CD14-positive monocyte (primary cell): Measurements from ENCODE around the gene WWTR1. TPM values are rescaled to one million over a fixed set of nuclear protein-coding genes. Genes with fewer than 3 reads are reported as not detected.

Experiments
- DNase-seq, 3 donors: peaks; one replicate each; pipeline ENCODE4 v3.0.0-alpha.2; 2011 to 2022
- H2AFZ ChIP-seq: 2 replicates; pipeline ENCODE4 v1.6.0; 2012; ENCODE audit warnings: mild to moderate bottlenecking, low read depth, low read length, inconsistent platforms; ENCODE audit not compliant: insufficient read depth, poor library complexity, severe bottlenecking
- H3K27ac ChIP-seq, 2 donors: 1 replicate in 1 of 2; 2 replicates in 1 of 2; pipeline ENCODE4 v1.5.1; 2012 to 2013; ENCODE audit warnings: low read length in 2 of 2, control low read depth in 1 of 2, inconsistent platforms in 1 of 2, low read depth in 1 of 2, mild to moderate bottlenecking in 1 of 2
- H3K27me3 ChIP-seq, 2 donors: one replicate each; pipeline versions ENCODE4 v1.6.0 to v1.6.1; 2011 to 2013; ENCODE audit warnings: low read length in 2 of 2; ENCODE audit not compliant: control insufficient read depth in 2 of 2, insufficient read depth in 2 of 2
- H3K36me3 ChIP-seq, 2 donors: replicated peaks in 1 of 2; 1 replicate in 1 of 2; 2 replicates in 1 of 2; pipeline versions ENCODE4 v1.5.1 to v1.6.1; 2012 to 2013; ENCODE audit warnings: low read length in 2 of 2, control low read depth in 1 of 2, inconsistent platforms in 1 of 2, mild to moderate bottlenecking in 1 of 2; ENCODE audit not compliant: insufficient read depth in 2 of 2, control insufficient read depth in 1 of 2
- H3K4me1 ChIP-seq, 2 donors: 1 replicate in 1 of 2; 2 replicates in 1 of 2; pipeline versions ENCODE4 v1.5.1 to v1.6.1; 2012 to 2013; ENCODE audit warnings: low read length in 2 of 2, control low read depth in 1 of 2, inconsistent platforms in 1 of 2, mild to moderate bottlenecking in 1 of 2, moderate library complexity in 1 of 2; ENCODE audit not compliant: insufficient read depth in 2 of 2, control insufficient read depth in 1 of 2
- H3K4me2 ChIP-seq: replicated peaks from 2 replicates; pipeline ENCODE3; 2012; ENCODE audit warnings: low read length, moderate library complexity, mild to moderate bottlenecking; ENCODE audit not compliant: poor library complexity, severe bottlenecking; ENCODE audit errors: extremely low read depth
- H3K4me3 ChIP-seq, 3 experiments: fragments of 200-600 bp in 1 of 3; sonication (generic) in 1 of 3; replicated peaks in 1 of 3; 1 replicate in 2 of 3; 2 replicates in 1 of 3; pipeline ENCODE4 v1.5.1; 2011 to 2013; ENCODE audit warnings: low read length in 3 of 3, mild to moderate bottlenecking in 3 of 3, control low read depth in 2 of 3, low read depth in 2 of 3, inconsistent platforms in 1 of 3, moderate library complexity in 1 of 3
- H3K79me2 ChIP-seq: 2 replicates; pipeline ENCODE4 v1.6.0; 2012; ENCODE audit warnings: mild to moderate bottlenecking, control low read depth, inconsistent platforms, low read length, moderate library complexity; ENCODE audit not compliant: insufficient read depth
- H3K9ac ChIP-seq: 2 replicates; pipeline ENCODE4 v1.6.0; 2017; ENCODE audit warnings: low read length, mild to moderate bottlenecking; ENCODE audit not compliant: insufficient read depth, poor library complexity, severe bottlenecking
- H3K9me3 ChIP-seq, 2 donors: replicated peaks in 1 of 2; 1 replicate in 1 of 2; 2 replicates in 1 of 2; pipeline versions ENCODE4 v1.5.1 to v1.6.1; 2012 to 2013; ENCODE audit warnings: low read length in 2 of 2, control low read depth in 1 of 2; ENCODE audit not compliant: control insufficient read depth in 1 of 2, insufficient read depth in 1 of 2
- H4K20me1 ChIP-seq: 2 replicates; pipeline ENCODE4 v1.6.0; 2012; ENCODE audit warnings: mild to moderate bottlenecking, low read length, control low read depth, moderate library complexity; ENCODE audit not compliant: insufficient read depth
- H3K27ac Mint-ChIP-seq, 7 donors: one replicate each; pipeline ENCODE4 v1.8.0; 2020; ENCODE audit warnings: mild to moderate bottlenecking in 7 of 7, mixed read lengths in 7 of 7, moderate library complexity in 6 of 7, inconsistent platforms in 2 of 7
- H3K27me3 Mint-ChIP-seq, 3 donors: one replicate each; pipeline ENCODE4 v1.8.0; 2021 to 2022; ENCODE audit warnings: low read depth in 3 of 3, mild to moderate bottlenecking in 3 of 3, mixed read lengths in 3 of 3, moderate library complexity in 3 of 3, inconsistent platforms in 1 of 3
- H3K36me3 Mint-ChIP-seq, 2 donors: one replicate each; pipeline ENCODE4 v1.8.0; 2020; ENCODE audit warnings: mixed read lengths in 2 of 2, inconsistent platforms in 1 of 2, mild to moderate bottlenecking in 1 of 2
- H3K4me1 Mint-ChIP-seq: one replicate; pipeline ENCODE4 v1.8.0; 2020; ENCODE audit warnings: mild to moderate bottlenecking, mixed read lengths
- H3K4me3 Mint-ChIP-seq, 2 donors: one replicate each; pipeline ENCODE4 v1.8.0; 2020; ENCODE audit warnings: mild to moderate bottlenecking in 2 of 2, mixed read lengths in 2 of 2, moderate library complexity in 1 of 2
- H3K9me3 Mint-ChIP-seq, 7 donors: one replicate each; pipeline ENCODE4 v1.8.0; 2020 to 2022; ENCODE audit warnings: mixed read lengths in 7 of 7, mild to moderate bottlenecking in 6 of 7, moderate library complexity in 6 of 7, inconsistent platforms in 2 of 7
- CTCF ChIP-seq: fragments of 200-600 bp; IDR thresholded peaks from one replicate; pipeline ENCODE4 v1.8.0; 2022; ENCODE audit warnings: antibody characterized with exemption, mild to moderate bottlenecking
- WGBS: methylation state at CpG from one replicate; pipeline ENCODE4 v1.1.5; 2013; ENCODE audit warnings: missing lambda C conversion rate; ENCODE audit not compliant: insufficient coverage; 5-methylcytosine and 5-hydroxymethylcytosine counted together
- intact Hi-C, 2 donors: fragments of 100-400 bp; cut with micrococcal nuclease; formaldehyde crosslinking; loops; one replicate each; pipeline versions ENCODE4 v1.15.0 to v1.15.1; 2023
- polyA plus RNA-seq, 3 donors: library from polyadenylated mRNA; depleted of rRNA in 1 of 3; unstranded in 2 of 3; stranded (reverse) in 1 of 3; fragments of 300-500 nt in 2 of 3; fragments of >200 nt in 1 of 3; fragmentation: Illumina TruSeq in 2 of 3; gene quantifications; 1 replicate in 2 of 3; 2 replicates in 1 of 3; pipeline ENCODE4 v1.2.3, GENCODE V29; 2012 to 2021

The WWTR1 gene
- polyA plus RNA-seq, 3 donors, result not detected

GRCh38 chr3:149613988-149614387 lies 43.8 kb downstream of the WWTR1 start:
- intact Hi-C loops, result no loop called here
- H3K27ac ChIP-seq, result no peak overlapping the region
- peaks cover 86 to 95% (median 87%) of the 10 kb centered on the region in 3 donors for H3K27me3 Mint-ChIP-seq
- no peak overlapping the region for H3K27ac Mint-ChIP-seq
- no peaks in the 10 kb centered on the region for H3K79me2 ChIP-seq
- H3K4me2 ChIP-seq, result no peak overlapping the region
- peak overlapping the region in 1 of 2 donors; percentile 65 for H3K4me3 Mint-ChIP-seq
- DNase-seq, result no peak
- H3K36me3 Mint-ChIP-seq, result no peaks in the 10 kb centered on the region
- no peaks in the 10 kb centered on the region for H3K4me1 ChIP-seq
- H2AFZ ChIP-seq, result no peak overlapping the region
- H4K20me1 ChIP-seq, result no peaks in the 10 kb centered on the region
- no peaks in the 10 kb centered on the region for H3K4me1 Mint-ChIP-seq
- WGBS, result no CpG with 5 or more reads among the region's 2 CpGs
- no peak overlapping the region for H3K9ac ChIP-seq
- H3K27me3 ChIP-seq, result peaks cover 95 to 98% of the 10 kb centered on the region in 2 donors
- no peak overlapping the region for H3K4me3 ChIP-seq
- H3K36me3 ChIP-seq, result no peaks in the 10 kb centered on the region
- peaks cover 0 to 11% of the 10 kb centered on the region in 2 donors for H3K9me3 ChIP-seq
- no peak for TF ChIP-seq CTCF
- peaks cover 0 to 6% (median 0%) of the 10 kb centered on the region in 7 donors for H3K9me3 Mint-ChIP-seq

GRCh38 chr3:149612456-149612855 lies 45.4 kb downstream of the WWTR1 start:
- Histone ChIP-seq H3K9me3 (no peaks in the 10 kb centered on the region), H3K4me2 (no peak overlapping the region), H3K9ac (no peak overlapping the region), H3K4me1 (no peaks in the 10 kb centered on the region), H3K79me2 (no peaks in the 10 kb centered on the region), H3K36me3 (no peaks in the 10 kb centered on the region), H2AFZ (no peak overlapping the region), H3K27ac (no peak overlapping the region), H3K4me3 (no peak overlapping the region), H3K27me3 (peaks cover 82 to 92% of the 10 kb centered on the region in 2 donors), H4K20me1 (no peaks in the 10 kb centered on the region)
- no peak for DNase-seq
- peaks cover 80 to 92% (median 84%) of the 10 kb centered on the region in 3 donors for H3K27me3 Mint-ChIP-seq
- peak overlapping the region in 1 of 2 donors; percentile 65 for H3K4me3 Mint-ChIP-seq
- no peak overlapping the region for H3K27ac Mint-ChIP-seq
- no peak for TF ChIP-seq CTCF
- no peaks in the 10 kb centered on the region for H3K4me1 Mint-ChIP-seq
- intact Hi-C loops, result no loop called here
- no peaks in the 10 kb centered on the region for H3K36me3 Mint-ChIP-seq
- H3K9me3 Mint-ChIP-seq, result peaks cover 0 to 6% (median 0%) of the 10 kb centered on the region in 7 donors
- 100% methylated on average over 3 of the region's 4 CpGs for WGBS
